GM13977 (cell line): ENCODE results near the gene SRF.

Experiments
- DNase-seq: peaks from one replicate; pipeline ENCODE4 v3.0.0; 2012; ENCODE audit warnings: low spot score
- in situ Hi-C: fragments of 300-500 bp; cut with MboI; formaldehyde crosslinking; loops from one replicate; pipeline ENCODE4 v1.12.0; 2022; ENCODE audit warnings: low sequenced_read_pairs, low pct_unique_long_range_greater_than_20kb, mixed read lengths, inconsistent platforms; ENCODE audit not compliant: unreplicated experiment
- TF ChIP-seq, protein P1 (sequence below): IDR thresholded peaks from 2 replicates; pipeline ENCODE4 v1.5.1; 2012; ENCODE audit warnings: mild to moderate bottlenecking, control low read depth; ENCODE audit not compliant: insufficient read depth; ENCODE audit errors: extremely low read depth, missing control alignments

The SRF gene

DNA sequence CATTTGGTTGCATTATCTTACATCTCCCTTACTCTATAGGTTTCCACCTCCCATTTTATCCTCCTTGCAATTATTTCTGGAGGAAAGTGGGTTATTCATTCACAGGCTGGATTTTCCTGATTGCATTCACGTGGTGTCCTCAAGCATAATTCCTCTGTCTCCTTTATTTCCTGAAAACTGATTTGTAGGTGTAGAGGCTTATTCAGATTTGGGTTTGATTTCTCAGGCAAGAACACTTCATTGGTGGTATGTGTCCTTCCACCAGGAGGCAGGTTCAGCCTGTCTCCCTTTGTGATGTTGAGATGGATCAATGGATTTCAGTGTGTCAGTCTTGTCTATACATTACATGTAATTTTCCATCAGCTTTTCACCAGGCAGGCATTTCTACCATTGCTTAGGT is 40.9 kb downstream of the SRF start:
- TF ChIP-seq, protein P1, sequence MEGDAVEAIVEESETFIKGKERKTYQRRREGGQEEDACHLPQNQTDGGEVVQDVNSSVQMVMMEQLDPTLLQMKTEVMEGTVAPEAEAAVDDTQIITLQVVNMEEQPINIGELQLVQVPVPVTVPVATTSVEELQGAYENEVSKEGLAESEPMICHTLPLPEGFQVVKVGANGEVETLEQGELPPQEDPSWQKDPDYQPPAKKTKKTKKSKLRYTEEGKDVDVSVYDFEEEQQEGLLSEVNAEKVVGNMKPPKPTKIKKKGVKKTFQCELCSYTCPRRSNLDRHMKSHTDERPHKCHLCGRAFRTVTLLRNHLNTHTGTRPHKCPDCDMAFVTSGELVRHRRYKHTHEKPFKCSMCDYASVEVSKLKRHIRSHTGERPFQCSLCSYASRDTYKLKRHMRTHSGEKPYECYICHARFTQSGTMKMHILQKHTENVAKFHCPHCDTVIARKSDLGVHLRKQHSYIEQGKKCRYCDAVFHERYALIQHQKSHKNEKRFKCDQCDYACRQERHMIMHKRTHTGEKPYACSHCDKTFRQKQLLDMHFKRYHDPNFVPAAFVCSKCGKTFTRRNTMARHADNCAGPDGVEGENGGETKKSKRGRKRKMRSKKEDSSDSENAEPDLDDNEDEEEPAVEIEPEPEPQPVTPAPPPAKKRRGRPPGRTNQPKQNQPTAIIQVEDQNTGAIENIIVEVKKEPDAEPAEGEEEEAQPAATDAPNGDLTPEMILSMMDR = peak; percentile 2
- in situ Hi-C loops = no loop called here
- no peak for DNase-seq

DNA sequence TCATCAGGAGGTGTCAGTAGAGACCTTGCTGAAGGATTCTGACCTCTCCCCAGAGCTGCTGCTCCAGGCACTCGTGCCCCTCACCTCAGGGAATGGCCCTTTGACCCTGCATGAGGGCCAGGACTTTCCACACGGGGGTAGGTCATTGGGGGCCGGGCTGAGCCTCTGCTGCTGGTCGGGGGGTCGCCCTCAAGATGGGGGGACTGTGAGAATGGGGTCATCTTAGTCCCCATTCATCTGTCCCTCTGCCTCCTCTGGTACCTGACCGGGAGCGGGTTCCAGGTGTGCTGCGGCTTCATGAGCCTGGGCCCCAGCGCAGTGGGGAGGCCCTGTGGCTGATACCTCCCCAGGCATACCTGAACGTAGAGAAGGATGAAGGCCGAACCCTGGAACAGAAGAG is 42.4 kb downstream of the SRF start:
- TF ChIP-seq, protein P1 = no peak
- no peak for DNase-seq
- in situ Hi-C loops = no loop called here

DNA sequence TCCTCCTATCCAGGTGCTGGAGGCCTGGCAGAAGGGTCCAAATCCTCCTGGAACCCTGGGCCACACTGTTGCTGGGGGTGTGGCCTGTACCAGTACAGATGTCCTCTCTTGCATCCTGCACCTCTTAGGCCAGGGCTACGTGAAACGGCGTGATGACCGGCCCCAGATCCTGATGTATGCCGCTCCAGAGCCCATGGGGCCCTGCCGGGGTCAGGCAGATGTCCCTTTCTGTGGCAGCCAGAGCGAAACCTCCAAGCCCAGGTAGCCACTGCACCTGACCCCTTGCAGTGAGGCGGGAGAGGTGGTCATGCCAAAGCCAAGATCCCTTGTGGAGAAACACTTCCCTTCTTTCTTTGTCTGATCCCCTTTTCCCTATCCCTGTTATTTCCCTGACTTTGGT is 44.0 kb downstream of the SRF start:
- DNase-seq = no peak
- TF ChIP-seq, protein P1 = no peak
- in situ Hi-C loops = no loop called here

DNA sequence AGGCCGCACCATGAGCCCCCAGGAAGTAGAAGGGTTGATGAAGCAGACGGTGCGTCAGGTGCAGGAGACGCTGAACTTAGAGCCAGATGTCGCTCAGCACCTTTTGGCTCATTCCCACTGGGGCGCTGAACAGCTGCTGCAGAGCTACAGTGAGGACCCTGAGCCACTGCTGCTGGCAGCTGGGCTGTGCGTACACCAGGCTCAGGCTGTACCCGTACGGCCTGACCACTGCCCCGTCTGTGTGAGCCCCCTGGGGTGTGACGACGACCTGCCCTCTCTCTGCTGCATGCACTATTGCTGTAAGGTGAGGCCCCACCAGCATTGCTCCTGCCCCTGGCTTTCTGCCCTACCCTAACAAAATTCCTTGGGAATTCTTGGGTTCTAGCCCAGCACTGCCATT is 45.1 kb downstream of the SRF start:
- TF ChIP-seq, protein P1 = no peak
- in situ Hi-C loops = no loop called here
- DNase-seq = no peak

DNA sequence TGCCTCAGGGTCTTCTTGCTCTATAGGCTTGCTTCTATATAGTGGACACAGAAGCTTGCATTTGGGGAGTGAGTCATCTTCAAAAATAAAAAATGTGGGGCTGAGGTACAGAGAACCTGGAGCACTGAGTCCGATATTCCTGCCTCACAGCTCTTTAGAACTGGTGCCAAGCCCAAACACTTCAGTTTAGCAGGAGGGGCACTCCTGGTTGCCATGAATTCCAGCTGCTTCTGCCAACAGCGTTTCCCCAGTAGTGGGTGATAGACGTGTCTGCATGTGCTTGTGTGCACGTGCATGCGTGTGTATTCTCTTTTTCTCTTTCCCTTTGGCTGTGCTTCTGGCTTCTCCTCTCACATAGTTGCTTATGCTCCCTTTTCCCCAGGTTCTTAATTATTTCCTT is 46.3 kb downstream of the SRF start:
- TF ChIP-seq, protein P1 = no peak
- DNase-seq = no peak

DNA sequence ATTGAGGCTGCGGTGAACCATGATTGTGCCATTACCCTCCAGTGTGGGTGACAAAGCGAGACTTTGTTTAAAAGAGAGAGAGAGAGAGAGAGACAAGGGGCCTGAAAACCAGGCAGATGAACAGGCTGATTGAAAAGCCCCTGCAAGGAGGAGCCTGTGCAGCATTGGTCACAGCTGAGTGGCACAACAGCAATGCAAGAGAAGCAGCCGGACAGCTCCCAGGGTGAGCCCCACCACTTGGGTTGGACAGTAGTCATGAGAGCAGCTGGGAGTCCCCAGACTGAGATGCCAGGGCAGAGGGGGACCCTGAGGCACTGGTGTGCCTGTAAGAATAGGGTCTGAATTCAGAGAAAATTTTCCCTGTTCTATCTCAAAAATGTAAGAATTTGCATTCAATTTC is 48.0 kb downstream of the SRF start:
- TF ChIP-seq, protein P1 = no peak
- DNase-seq = no peak
- in situ Hi-C loops = no loop called here

More for the DNA sequence above, 46.3 kb downstream of the SRF start:
- in situ Hi-C loops = no loop called here

DNA sequence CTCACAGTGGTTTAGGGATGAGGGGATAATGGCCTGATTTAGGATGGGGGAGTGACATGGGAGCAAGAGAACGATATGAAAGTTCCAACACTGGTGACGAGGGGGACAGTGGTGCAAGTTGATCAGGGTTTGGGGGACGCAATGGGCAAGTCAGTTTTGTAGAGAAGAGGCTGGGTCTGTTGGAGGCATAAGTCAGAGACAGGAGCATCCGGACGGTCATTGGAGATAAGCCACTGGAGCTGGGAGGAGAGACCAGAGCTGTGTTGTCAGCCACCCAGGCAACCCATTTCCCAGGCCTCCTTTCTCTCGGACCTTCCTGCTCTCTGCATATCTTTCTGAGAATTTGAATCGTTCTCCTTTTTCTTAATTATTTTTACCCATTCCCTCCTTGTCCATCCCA is 48.7 kb downstream of the SRF start:
- TF ChIP-seq, protein P1 = no peak
- DNase-seq = no peak
- in situ Hi-C loops = no loop called here
